HEK293 (cell line): ENCODE results near the gene TIRAP.

Experiments used
- CTCF ChIA-PET: fragments of 350-600 bp; formaldehyde crosslinking; extraction: SDS; loops from one replicate; lab custom pipeline; 2021; ENCODE audit warnings: antibody characterized with exemption; lab: Yijun Ruan, JAX
- POLR2A ChIA-PET: fragments of 300-600 bp; formaldehyde crosslinking; extraction: SDS; loops from one replicate; lab custom pipeline; 2020; ENCODE audit warnings: antibody characterized with exemption, inconsistent platforms; lab: Yijun Ruan, JAX
- H3K27ac ChIP-seq: fragments of 200-500 bp; sonication (Bioruptor generic); 2 replicates; pipeline ENCODE4 v1.5.1; 2014; ENCODE audit warnings: low read depth, low read length, control low read depth, inconsistent platforms; ENCODE audit errors: extremely low read depth
- H3K36me3 ChIP-seq, 2 experiments: fragments of 200-500 bp in 1 of 2; sonication (Bioruptor generic) in 1 of 2; 1 replicate in 1 of 2; 2 replicates in 1 of 2; pipeline ENCODE4 v1.5.1; 2014 to 2017; ENCODE audit warnings: inconsistent platforms in 2 of 2, low read length in 2 of 2; ENCODE audit not compliant: control insufficient read depth in 2 of 2, insufficient read depth in 1 of 2
- H3K4me1 ChIP-seq: fragments of 200-500 bp; sonication (Bioruptor generic); 2 replicates; pipeline ENCODE4 v1.5.1; 2014; ENCODE audit warnings: mild to moderate bottlenecking, low read length, inconsistent platforms; ENCODE audit not compliant: control insufficient read depth, insufficient read depth
- H3K4me3 ChIP-seq: 2 replicates; pipeline ENCODE4 v1.5.1; 2011; ENCODE audit warnings: low read depth, mild to moderate bottlenecking, control low read depth, low read length, moderate library complexity
- H3K9me3 ChIP-seq: fragments of 200-500 bp; sonication (Bioruptor generic); 2 replicates; pipeline ENCODE4 v1.5.1; 2014; ENCODE audit warnings: low read depth, low read length, inconsistent platforms; ENCODE audit not compliant: control insufficient read depth, insufficient read depth
- BCL11A ChIP-seq: fragments of 450-650 bp; formaldehyde crosslinking; IDR thresholded peaks from 2 replicates; pipeline ENCODE4 v1.5.1; 2016; ENCODE audit warnings: low read depth, missing biosample characterization, missing genetic modification characterization
- FEZF1 ChIP-seq: fragments of 450-650 bp; formaldehyde crosslinking; IDR thresholded peaks from 2 replicates; pipeline ENCODE4 v1.5.1; 2016; ENCODE audit warnings: missing biosample characterization, missing genetic modification characterization
- HIC1 ChIP-seq: fragments of 450-650 bp; formaldehyde crosslinking; IDR thresholded peaks from 2 replicates; pipeline ENCODE4 v1.5.1; 2016; ENCODE audit warnings: missing biosample characterization, missing genetic modification characterization
- IKZF3 ChIP-seq: fragments of 450-650 bp; IDR thresholded peaks from 2 replicates; pipeline ENCODE4 v1.5.0; 2018; ENCODE audit warnings: missing biosample characterization, mild to moderate bottlenecking, missing genetic modification characterization, moderate library complexity
- OVOL3 ChIP-seq: fragments of 450-650 bp; formaldehyde crosslinking; IDR thresholded peaks from 2 replicates; pipeline ENCODE4 v1.5.1; 2016; ENCODE audit warnings: missing biosample characterization, missing genetic modification characterization
- PRDM6 ChIP-seq: fragments of 450-650 bp; formaldehyde crosslinking; IDR thresholded peaks from 2 replicates; pipeline ENCODE4 v1.5.1; 2017; ENCODE audit warnings: missing biosample characterization, missing genetic modification characterization
- TCF7L2 ChIP-seq: IDR thresholded peaks from 2 replicates; pipeline ENCODE4 v1.6.1; 2011; ENCODE audit warnings: low read depth, mild to moderate bottlenecking, inconsistent platforms, low read length, moderate library complexity, borderline replicate concordance
- YY1 ChIP-seq: fragments of 450-650 bp; formaldehyde crosslinking; IDR thresholded peaks from 2 replicates; pipeline ENCODE4 v1.5.1; 2018; ENCODE audit warnings: missing biosample characterization, missing genetic modification characterization
- ZBTB48 ChIP-seq: fragments of 450-650 bp; formaldehyde crosslinking; IDR thresholded peaks from 2 replicates; pipeline ENCODE4 v1.5.1; 2016; ENCODE audit warnings: missing biosample characterization, missing genetic modification characterization
- ZFP69B ChIP-seq: fragments of 450-650 bp; formaldehyde crosslinking; IDR thresholded peaks from 2 replicates; pipeline ENCODE4 v1.5.1; 2016; ENCODE audit warnings: missing biosample characterization, missing genetic modification characterization
- ZIC2 ChIP-seq: fragments of 450-650 bp; formaldehyde crosslinking; IDR thresholded peaks from 2 replicates; pipeline ENCODE4 v1.5.1; 2016; ENCODE audit warnings: missing biosample characterization, missing genetic modification characterization
- ZNF112 ChIP-seq: fragments of 450-650 bp; formaldehyde crosslinking; IDR thresholded peaks from 2 replicates; pipeline ENCODE4 v1.5.0; 2017; ENCODE audit warnings: missing biosample characterization, missing genetic modification characterization
- ZNF169 ChIP-seq: fragments of 450-650 bp; formaldehyde crosslinking; IDR thresholded peaks from 2 replicates; pipeline ENCODE4 v1.5.1; 2016; ENCODE audit warnings: missing biosample characterization, missing genetic modification characterization
- ZNF2 ChIP-seq: fragments of 450-650 bp; formaldehyde crosslinking; IDR thresholded peaks from 2 replicates; pipeline ENCODE4 v1.5.1; 2016; ENCODE audit warnings: missing biosample characterization, missing genetic modification characterization
- ZNF202 ChIP-seq: fragments of 450-650 bp; formaldehyde crosslinking; IDR thresholded peaks from 2 replicates; pipeline ENCODE4 v1.5.1; 2016; ENCODE audit warnings: missing biosample characterization, missing genetic modification characterization, borderline replicate concordance
- ZNF214 ChIP-seq: fragments of 450-650 bp; formaldehyde crosslinking; IDR thresholded peaks from 2 replicates; pipeline ENCODE4 v1.5.1; 2017; ENCODE audit warnings: missing biosample characterization, mild to moderate bottlenecking, missing genetic modification characterization, borderline replicate concordance
- ZNF266 ChIP-seq: fragments of 450-650 bp; formaldehyde crosslinking; IDR thresholded peaks from 2 replicates; pipeline ENCODE4 v1.5.1; 2016; ENCODE audit warnings: missing biosample characterization, missing genetic modification characterization, low read depth
- ZNF341 ChIP-seq: fragments of 450-650 bp; formaldehyde crosslinking; IDR thresholded peaks from 2 replicates; pipeline ENCODE4; 2016; ENCODE audit warnings: low read depth, missing biosample characterization, missing genetic modification characterization
- ZNF391 ChIP-seq: fragments of 450-650 bp; formaldehyde crosslinking; IDR thresholded peaks from 2 replicates; pipeline ENCODE4 v1.5.1; 2016; ENCODE audit warnings: low read depth, missing biosample characterization, missing genetic modification characterization, borderline replicate concordance
- ZNF398 ChIP-seq: fragments of 450-650 bp; formaldehyde crosslinking; IDR thresholded peaks from 2 replicates; pipeline ENCODE4 v1.5.1; 2017; ENCODE audit warnings: missing biosample characterization, missing genetic modification characterization
- ZNF404 ChIP-seq: fragments of 450-650 bp; formaldehyde crosslinking; IDR thresholded peaks from 2 replicates; pipeline ENCODE4 v1.5.1; 2017; ENCODE audit warnings: missing biosample characterization, missing genetic modification characterization
- ZNF423 ChIP-seq: fragments of 450-650 bp; formaldehyde crosslinking; IDR thresholded peaks from 2 replicates; pipeline ENCODE4 v1.5.1; 2016; ENCODE audit warnings: missing biosample characterization, missing genetic modification characterization
- ZNF48 ChIP-seq: fragments of 450-650 bp; formaldehyde crosslinking; IDR thresholded peaks from 2 replicates; pipeline ENCODE4 v1.5.1; 2016; ENCODE audit warnings: missing biosample characterization, missing genetic modification characterization
- ZNF488 ChIP-seq: fragments of 450-650 bp; formaldehyde crosslinking; IDR thresholded peaks from 2 replicates; pipeline ENCODE4 v1.5.1; 2016; ENCODE audit warnings: missing biosample characterization, missing genetic modification characterization
- ZNF529 ChIP-seq: fragments of 450-650 bp; formaldehyde crosslinking; IDR thresholded peaks from 2 replicates; pipeline ENCODE4 v1.5.1; 2017; ENCODE audit warnings: missing genetic modification characterization, missing biosample characterization; ENCODE audit not compliant: insufficient replicate concordance
- ZNF548 ChIP-seq: fragments of 450-650 bp; formaldehyde crosslinking; IDR thresholded peaks from 2 replicates; pipeline ENCODE4 v1.5.1; 2016; ENCODE audit warnings: missing biosample characterization, missing genetic modification characterization
- ZNF621 ChIP-seq: fragments of 450-650 bp; formaldehyde crosslinking; IDR thresholded peaks from 2 replicates; pipeline ENCODE4 v1.5.1; 2017; ENCODE audit warnings: missing biosample characterization, missing genetic modification characterization
- ZNF624 ChIP-seq: fragments of 450-650 bp; formaldehyde crosslinking; IDR thresholded peaks from 2 replicates; pipeline ENCODE4 v1.5.1; 2017; ENCODE audit warnings: missing biosample characterization, missing genetic modification characterization
- ZNF658 ChIP-seq: fragments of 450-650 bp; formaldehyde crosslinking; IDR thresholded peaks from 2 replicates; pipeline ENCODE4; 2016; ENCODE audit warnings: missing biosample characterization, missing genetic modification characterization
- ZNF768 ChIP-seq: fragments of 450-650 bp; formaldehyde crosslinking; IDR thresholded peaks from 2 replicates; pipeline ENCODE4 v1.5.1; 2018; ENCODE audit warnings: missing biosample characterization, mild to moderate bottlenecking, missing genetic modification characterization
- ZNF792 ChIP-seq: fragments of 450-650 bp; formaldehyde crosslinking; IDR thresholded peaks from 2 replicates; pipeline ENCODE4 v1.5.1; 2016; ENCODE audit warnings: missing biosample characterization, missing genetic modification characterization
- ZSCAN16 ChIP-seq: fragments of 450-650 bp; formaldehyde crosslinking; IDR thresholded peaks from 2 replicates; pipeline ENCODE4 v1.5.1; 2016; ENCODE audit warnings: missing biosample characterization, missing genetic modification characterization
- ZSCAN23 ChIP-seq: fragments of 450-650 bp; formaldehyde crosslinking; IDR thresholded peaks from 2 replicates; pipeline ENCODE4 v1.5.1; 2016; ENCODE audit warnings: missing biosample characterization, missing genetic modification characterization

TIRAP gene

DNA sequence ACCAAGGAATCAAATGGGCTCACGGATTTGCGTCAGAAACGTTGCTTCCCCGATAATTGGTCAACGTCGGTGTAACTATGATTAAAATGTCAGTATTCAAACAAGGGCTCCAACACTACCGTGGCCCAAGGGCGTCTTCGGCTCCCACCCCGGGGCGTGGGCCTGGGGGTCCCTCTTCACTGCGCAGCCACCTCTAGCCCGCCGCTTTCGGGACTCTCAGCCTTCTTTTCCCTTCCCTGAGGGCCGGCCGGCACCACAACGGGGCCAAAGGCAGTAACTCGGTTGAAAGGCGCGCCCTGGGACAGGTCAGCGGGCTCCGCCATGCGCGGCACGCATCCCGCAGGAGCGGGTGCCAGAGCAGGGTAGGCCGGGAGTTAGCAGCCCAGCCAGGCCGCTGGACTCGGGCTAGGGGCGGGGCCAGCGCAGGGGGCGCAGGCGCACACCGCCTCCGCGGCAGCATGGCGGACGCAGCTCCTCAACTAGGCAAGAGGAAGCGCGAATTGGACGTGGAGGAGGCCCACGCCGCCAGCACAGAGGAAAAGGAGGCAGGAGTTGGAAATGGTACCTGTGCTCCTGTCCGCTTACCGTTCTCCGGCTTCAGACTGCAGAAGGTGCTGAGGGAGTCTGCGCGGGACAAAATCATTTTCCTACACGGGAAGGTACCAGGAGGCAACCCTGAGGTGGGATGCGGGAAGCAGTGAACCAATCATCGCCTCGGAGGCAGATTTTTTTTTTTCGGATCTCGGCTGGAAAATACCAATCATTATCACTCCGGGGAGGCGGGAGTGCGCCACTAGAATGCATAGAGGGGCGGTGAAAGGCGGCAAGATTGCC, 20.9 kb downstream of the TIRAP start, which contains the start of gene DCPS:
TSS of gene DCPS (plus strand) at position 438 of the 834 bp plus-strand sequence. CDS start at position 459, 21 bp downstream.
- CTCF ChIA-PET, result interaction anchor here (0.6 to 0.9 kb wide), 2 partner anchors 15 to 434 kb away, joined by 3 to 4 read pairs; no protein-coding TSS in a partner anchor
- peak within 1 kb of the TSS; percentile 78 for H3K4me3 ChIP-seq
- no peak for TF ChIP-seq ZNF624
- no peak for TF ChIP-seq ZNF768 (tag by site-specific recombination)
- TF ChIP-seq ZSCAN23 (tag by site-specific recombination), result 0 out of 2 replicates have a peak, but pooled peaks have one; percentile 37
- TF ChIP-seq ZNF658 (tag by site-specific recombination), result no peak
- no peak for TF ChIP-seq ZNF169 (tag by site-specific recombination)
- TF ChIP-seq ZNF48 (tag by site-specific recombination), result no peak
- no peak for TF ChIP-seq ZNF341 (tag by site-specific recombination)
- TF ChIP-seq BCL11A (tag by site-specific recombination), result no peak
- TF ChIP-seq ZNF391, result peak; percentile 67; the same call in 1 of the 2 replicates
- peak; percentile 72; the same call in 1 of the 2 replicates for TF ChIP-seq ZNF2 (tag by site-specific recombination)
- TF ChIP-seq ZNF792 (tag by site-specific recombination), result no peak
- TF ChIP-seq ZNF621 (tag by site-specific recombination), result no peak
- TF ChIP-seq ZNF398 (tag by site-specific recombination), result no peak
- no peak for TF ChIP-seq OVOL3 (tag by site-specific recombination)
- no peak for TF ChIP-seq ZSCAN16 (tag by site-specific recombination)
- no peak for TF ChIP-seq ZNF404 (tag by site-specific recombination)
- TF ChIP-seq ZNF214, result no peak
- TF ChIP-seq PRDM6 (tag by site-specific recombination), result no peak
- peak; percentile 37; the same call in 1 of the 2 replicates for TF ChIP-seq FEZF1 (tag by site-specific recombination)
- peak; percentile 57 for TF ChIP-seq ZNF423
- TF ChIP-seq ZNF266 (tag by site-specific recombination), result no peak
- peak; percentile 81 for TF ChIP-seq YY1 (tag by site-specific recombination)
- no peak for TF ChIP-seq ZNF548 (tag by site-specific recombination)
- no peak; the same call in 1 of the 2 replicates for TF ChIP-seq ZFP69B
- no peak; the same call in 1 of the 2 replicates for TF ChIP-seq ZBTB48 (tag by site-specific recombination)
- peak; percentile 86 for TF ChIP-seq IKZF3
- no peak for TF ChIP-seq ZIC2
- no peak for TF ChIP-seq ZNF488 (tag by site-specific recombination)
- no peak for TF ChIP-seq ZNF112 (tag by site-specific recombination)
- no peak for TF ChIP-seq ZNF529 (tag by site-specific recombination)
- no peak for TF ChIP-seq HIC1 (tag by site-specific recombination)
- TF ChIP-seq TCF7L2, result peak; percentile 83; the same call in 1 of the 2 replicates
- no peak for TF ChIP-seq ZNF202

More for the DNA sequence above, 20.9 kb downstream of the TIRAP start, which contains the start of gene DCPS:
- peak within 1 kb of the TSS; percentile 83 for H3K27ac ChIP-seq
- peaks cover 0 to 14% of the 10 kb centered on the region in 2 experiments; a peak in 2 of 3 replicates for H3K36me3 ChIP-seq
- no peaks in the 10 kb centered on the region for H3K9me3 ChIP-seq
- POLR2A ChIA-PET, result interaction anchor here (0.6 to 1.4 kb wide), 7 partner anchors 12 to 266 kb away, joined by 3 to 6 read pairs (median 3); partner anchors contain the start of genes FOXRED1, SRPRA and ST3GAL4
- no peaks in the 10 kb centered on the region for H3K4me1 ChIP-seq
